ENCODE measurements around the gene PTTG1IP.

- TF ChIP-seq EP300 (IDR thresholded peaks at IDR 0.05) (peak in 1 of 2 donors; percentile 9), CTCF (IDR thresholded peaks at IDR 0.05) (no peak), POLR2A (IDR thresholded peaks at IDR 0.05) (no peak)
Measured at GRCh38 chr21:44875316-44875700, 1.8 kb upstream of the PTTG1IP start.

All from tibial nerve (tissue), 4 donors.